Upper lobe of right lung (tissue), 1 donor: Measurements from ENCODE around the gene SPOCK1. TPM values are rescaled to one million over a fixed set of nuclear protein-coding genes. Genes with fewer than 3 reads are reported as not detected.

Experiments used
- ATAC-seq: fragments of 200-7000 bp; cut with Tn5 transposase; one replicate; pipeline ENCODE4 v1.9.1; 2020; ENCODE audit warnings: mild to moderate bottlenecking, moderate library complexity
- DNase-seq: peaks from one replicate; pipeline ENCODE4 v3.0.0-alpha.2; 2020
- H3K27ac ChIP-seq: fragments of 200-600 bp; one replicate; pipeline ENCODE4 v1.8.0; 2022
- H3K27me3 ChIP-seq: fragments of 200-600 bp; one replicate; pipeline ENCODE4 v1.8.0; 2022; ENCODE audit warnings: mild to moderate bottlenecking
- H3K36me3 ChIP-seq: fragments of 200-600 bp; one replicate; pipeline ENCODE4 v1.8.0; 2022
- H3K4me1 ChIP-seq: fragments of 200-600 bp; one replicate; pipeline ENCODE4 v1.8.0; 2022
- H3K4me3 ChIP-seq: fragments of 200-600 bp; one replicate; pipeline ENCODE4 v1.8.0; 2022; ENCODE audit warnings: mild to moderate bottlenecking
- H3K9me3 ChIP-seq: fragments of 200-600 bp; one replicate; pipeline ENCODE4 v1.8.0; 2022
- CTCF ChIP-seq: fragments of 200-600 bp; IDR thresholded peaks from one replicate; pipeline ENCODE4 v1.8.0; 2022; ENCODE audit warnings: antibody characterized with exemption
- intact Hi-C: fragments of 100-400 bp; cut with DNase I; formaldehyde crosslinking; loops from one replicate; pipeline ENCODE4 v1.11.0; 2022
- total RNA-seq: library from RNA; stranded (reverse); fragmentation: NEBNext Ultra II Directional; extraction: Animal tissue kit (Norgen Biotek cat#: 25700); gene quantifications from one replicate; pipeline ENCODE4 v1.2.1, GENCODE V29; 2021
- donor health status: DM: no; HTN: yes; CAD: no; lungs with severe emphysema.

SPOCK1 gene
- total RNA-seq, 1 donor from 2014 or later = 4.0 TPM

DNA sequence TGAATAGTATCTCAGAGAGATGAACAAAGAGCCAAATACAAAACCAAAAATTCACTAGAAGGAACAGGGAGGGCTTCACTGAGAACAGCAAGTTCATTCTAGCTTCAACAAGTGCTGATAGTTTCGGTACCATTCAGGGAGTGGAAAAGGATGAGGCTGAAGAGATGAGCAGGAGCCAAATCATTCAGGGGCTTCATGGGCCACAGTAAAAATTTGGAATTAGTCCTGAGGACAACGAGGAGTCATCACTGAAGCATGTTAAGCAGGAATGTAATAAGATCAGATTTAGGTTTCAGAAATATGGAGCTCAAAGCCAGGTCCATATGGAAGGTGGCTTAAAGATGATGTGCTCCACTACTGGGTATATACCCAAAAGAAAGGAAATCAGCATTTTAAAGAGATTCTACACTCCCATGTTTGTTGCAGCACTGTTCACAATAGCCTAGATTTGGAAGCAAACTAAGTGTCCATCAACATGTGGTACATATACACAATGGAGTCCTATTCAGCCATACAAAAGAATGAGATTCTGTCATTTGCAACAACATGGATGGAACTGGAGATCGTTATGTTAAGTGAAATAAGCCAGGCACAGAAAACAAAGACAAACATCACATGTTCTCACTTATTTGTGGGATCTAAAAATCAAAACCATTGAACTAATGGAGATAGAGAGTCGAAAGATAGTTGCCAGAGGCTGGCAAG lies 36.2 kb downstream of the SPOCK1 start:
- Histone ChIP-seq H3K36me3 (no peaks in the 10 kb centered on the region), H3K27me3 (no peaks in the 10 kb centered on the region), H3K27ac (no peak overlapping the region), H3K9me3 (no peaks in the 10 kb centered on the region), H3K4me3 (no peak overlapping the region), H3K4me1 (no peaks in the 10 kb centered on the region)
- ATAC-seq (no peak), DNase-seq (no peak)
- intact Hi-C loops = no loop called here
- TF ChIP-seq CTCF = no peak

DNA sequence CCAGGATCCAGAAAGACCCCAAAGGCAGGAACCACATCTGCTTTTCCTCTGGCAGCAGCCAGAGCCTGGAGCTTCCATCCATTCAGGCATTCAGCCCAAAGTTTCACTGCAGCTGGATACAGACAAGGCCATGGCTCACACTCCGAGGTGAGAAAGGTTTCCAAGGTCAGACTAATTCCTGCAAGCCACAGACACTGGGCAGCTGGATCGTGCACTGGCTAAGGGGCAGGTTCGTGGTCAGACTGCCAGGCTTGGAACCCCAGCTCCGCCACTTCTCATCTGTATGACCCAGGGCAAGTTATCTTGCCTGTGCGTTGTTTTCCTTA lies 36.9 kb downstream of the SPOCK1 start:
- DNase-seq (no peak), ATAC-seq (no peak)
- no peak for TF ChIP-seq CTCF
- H3K36me3 ChIP-seq = no peaks in the 10 kb centered on the region
- no peaks in the 10 kb centered on the region for H3K9me3 ChIP-seq
- no peaks in the 10 kb centered on the region for H3K4me1 ChIP-seq
- no peak overlapping the region for H3K27ac ChIP-seq
- H3K4me3 ChIP-seq = no peak overlapping the region
- intact Hi-C loops = no loop called here
- H3K27me3 ChIP-seq = no peaks in the 10 kb centered on the region

- no peaks in the 10 kb centered on the region for H3K9me3 ChIP-seq
- ATAC-seq = no peak
- DNase-seq = no peak
- H3K36me3 ChIP-seq = no peaks in the 10 kb centered on the region
- H3K27me3 ChIP-seq = no peaks in the 10 kb centered on the region
- intact Hi-C loops = no loop called here
- H3K27ac ChIP-seq = no peak overlapping the region
- TF ChIP-seq CTCF = no peak
- no peaks in the 10 kb centered on the region for H3K4me1 ChIP-seq
- no peak overlapping the region for H3K4me3 ChIP-seq
Observed at GRCh38 chr5:137461391-137462264, 37.5 kb downstream of the SPOCK1 start.

DNA sequence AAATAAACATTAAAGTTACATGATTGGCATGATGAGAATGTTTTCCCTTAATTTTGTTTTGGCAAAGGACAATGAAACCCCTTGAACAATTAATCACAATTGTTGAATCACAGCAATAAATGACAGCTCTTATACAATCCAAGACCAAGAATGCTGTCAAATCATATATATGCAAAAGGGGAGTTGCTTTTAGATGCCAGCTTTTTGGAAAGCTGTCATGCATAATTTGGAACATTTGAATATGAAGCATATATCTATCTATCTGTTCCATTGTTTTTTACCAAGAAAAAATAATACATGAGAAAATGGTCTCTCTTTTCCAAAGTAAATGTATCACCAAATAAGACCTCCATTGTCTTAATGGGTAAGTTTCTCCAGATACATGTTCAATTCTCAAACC lies 44.5 kb downstream of the SPOCK1 start:
- ATAC-seq (no peak), DNase-seq (no peak)
- Histone ChIP-seq H3K36me3 (no peaks in the 10 kb centered on the region), H3K27ac (no peak overlapping the region), H3K27me3 (no peaks in the 10 kb centered on the region), H3K4me3 (no peak overlapping the region), H3K4me1 (no peaks in the 10 kb centered on the region), H3K9me3 (no peaks in the 10 kb centered on the region)
- TF ChIP-seq CTCF = no peak
- intact Hi-C loops = no loop called here

DNA sequence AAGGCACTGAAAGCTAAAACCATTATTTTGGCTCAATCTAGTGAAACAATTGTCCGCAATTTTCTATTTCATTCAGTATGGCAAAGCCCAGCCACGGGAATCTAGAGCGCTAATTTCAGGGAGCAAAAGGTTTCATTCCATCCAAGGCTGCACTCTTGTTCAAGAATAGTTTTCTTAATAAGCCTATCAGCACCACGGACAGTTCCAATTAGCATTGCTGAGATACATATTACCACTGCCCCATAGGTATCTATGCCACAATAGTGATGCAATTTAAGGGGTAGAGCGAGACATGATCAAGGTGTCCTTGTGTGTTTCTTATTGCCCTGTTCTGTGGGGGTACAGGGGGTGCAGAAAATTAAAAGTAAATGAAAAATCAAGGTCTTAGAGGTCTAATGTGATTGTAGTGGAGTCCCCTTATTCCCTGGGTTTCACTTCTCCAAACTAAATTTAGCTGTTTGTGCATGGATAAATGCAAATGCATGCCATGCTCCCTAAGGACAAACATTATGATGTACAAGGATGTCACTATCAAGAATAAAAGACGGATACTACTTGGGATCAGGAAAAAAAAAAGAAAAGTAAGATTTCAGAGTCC lies 45.5 kb downstream of the SPOCK1 start:
- H3K36me3 ChIP-seq = no peaks in the 10 kb centered on the region
- no peaks in the 10 kb centered on the region for H3K9me3 ChIP-seq
- intact Hi-C loops = no loop called here
- no peaks in the 10 kb centered on the region for H3K4me1 ChIP-seq
- DNase-seq (no peak), ATAC-seq (no peak)
- no peak overlapping the region for H3K4me3 ChIP-seq
- H3K27ac ChIP-seq = no peak overlapping the region
- H3K27me3 ChIP-seq = no peaks in the 10 kb centered on the region
- no peak for TF ChIP-seq CTCF
